Measurements from ENCODE around the gene CFAP20DC. TPM values are rescaled to one million over a fixed set of nuclear protein-coding genes. Genes with fewer than 3 reads are reported as not detected.

Gene CFAP20DC
- total RNA-seq, 1 experiment from 2014 or later: 2.9 TPM

DNA sequence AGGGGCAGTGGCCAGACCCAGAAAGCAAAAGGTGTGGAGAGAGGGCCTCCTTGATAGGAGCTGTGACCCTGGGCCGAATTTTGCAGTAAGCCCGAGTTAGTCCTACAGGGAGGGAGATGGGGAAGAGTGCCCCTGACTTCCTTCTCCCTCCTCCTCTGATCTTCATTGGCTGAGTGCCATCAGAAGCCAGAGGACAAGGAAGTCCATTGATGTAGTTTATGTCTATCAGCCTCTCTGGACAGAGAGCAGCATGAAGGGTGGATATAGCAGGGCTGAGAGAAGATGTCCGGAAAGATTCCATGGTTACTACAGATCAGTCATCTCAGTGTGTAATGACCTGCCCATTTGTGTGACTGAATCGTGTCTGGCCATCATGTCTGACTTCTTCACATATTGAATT is 280.8 kb downstream of the CFAP20DC start:
- Histone ChIP-seq H3K27me3 (ENCODE audit: insufficient read depth, low read length) (no peaks in the 10 kb centered on the region), H3K9me3 (ENCODE audit: control insufficient read depth in 1 of 2, insufficient read depth in 1 of 2, low read depth in 1 of 2, low read length in 2 of 2) (no peaks in the 10 kb centered on the region), H3K36me3 (ENCODE audit: control insufficient read depth in 1 of 2, insufficient read depth in 2 of 2, low read length in 2 of 2) (no peaks in the 10 kb centered on the region), H2AFZ (ENCODE audit: low read depth, low read length, poor library complexity, severe bottlenecking) (no peak overlapping the region), H3K9ac (ENCODE audit: low read length) (no peak overlapping the region), H3K4me3 (replicated peaks in 1 of 2; ENCODE audit: low read depth in 1 of 2, low read length in 2 of 2) (no peak overlapping the region), H3K9me2 (ENCODE audit: insufficient read depth) (no peaks in the 10 kb centered on the region), H3K79me2 (ENCODE audit: insufficient read depth, low read length) (no peaks in the 10 kb centered on the region), H4K20me1 (ENCODE audit: insufficient read depth) (no peaks in the 10 kb centered on the region), H3K27ac (ENCODE audit: low read depth, low read length) (no peak overlapping the region), H3K4me1 (ENCODE audit: control insufficient read depth in 1 of 2, insufficient read depth in 2 of 2, low read length in 2 of 2) (no peaks in the 10 kb centered on the region), H3K4me2 (ENCODE audit: low read length) (no peak overlapping the region)
- POLR2A ChIA-PET: no interaction called here
- RAD21 ChIA-PET (ENCODE audit: low non-redundant PET in 1 of 2, low total read pairs in 2 of 2, uncharacterized antibody in 2 of 2, unreplicated experiment in 2 of 2): no interaction called here
- TF ChIP-seq YY1 (IDR thresholded peaks at IDR 0.05; ENCODE audit: extremely low read depth, insufficient replicate concordance, low read depth, low read length) (no peak), POLR2A (IDR thresholded peaks at IDR 0.05; ENCODE audit: borderline replicate concordance, extremely low read depth, insufficient read depth, insufficient read length) (no peak), JUND (IDR thresholded peaks at IDR 0.05) (no peak), CBX3 (IDR thresholded peaks at IDR 0.05; ENCODE audit: low read depth) (no peak), TCF7L2 (IDR thresholded peaks at IDR 0.05; ENCODE audit: borderline replicate concordance, extremely low read depth, insufficient read depth, insufficient read length) (no peak), ZFX (IDR thresholded peaks at IDR 0.05) (no peak), RAD21 (IDR thresholded peaks at IDR 0.05; ENCODE audit: low read depth) (no peak), EZH2phosphoT487 (IDR thresholded peaks at IDR 0.05; ENCODE audit: borderline replicate concordance) (no peak), SIN3A (IDR thresholded peaks at IDR 0.05; ENCODE audit: low read depth) (no peak), EGR1 (IDR thresholded peaks at IDR 0.05; ENCODE audit: low read depth) (no peak), FOSL1 (IDR thresholded peaks at IDR 0.05; ENCODE audit: low read depth) (no peak), EZH2 (IDR thresholded peaks at IDR 0.05) (no peak), CEBPB (IDR thresholded peaks at IDR 0.05; ENCODE audit: low read depth) (no peak), SRF (IDR thresholded peaks at IDR 0.05; ENCODE audit: low read depth) (no peak)
- TF ChIP-seq, protein P1, sequence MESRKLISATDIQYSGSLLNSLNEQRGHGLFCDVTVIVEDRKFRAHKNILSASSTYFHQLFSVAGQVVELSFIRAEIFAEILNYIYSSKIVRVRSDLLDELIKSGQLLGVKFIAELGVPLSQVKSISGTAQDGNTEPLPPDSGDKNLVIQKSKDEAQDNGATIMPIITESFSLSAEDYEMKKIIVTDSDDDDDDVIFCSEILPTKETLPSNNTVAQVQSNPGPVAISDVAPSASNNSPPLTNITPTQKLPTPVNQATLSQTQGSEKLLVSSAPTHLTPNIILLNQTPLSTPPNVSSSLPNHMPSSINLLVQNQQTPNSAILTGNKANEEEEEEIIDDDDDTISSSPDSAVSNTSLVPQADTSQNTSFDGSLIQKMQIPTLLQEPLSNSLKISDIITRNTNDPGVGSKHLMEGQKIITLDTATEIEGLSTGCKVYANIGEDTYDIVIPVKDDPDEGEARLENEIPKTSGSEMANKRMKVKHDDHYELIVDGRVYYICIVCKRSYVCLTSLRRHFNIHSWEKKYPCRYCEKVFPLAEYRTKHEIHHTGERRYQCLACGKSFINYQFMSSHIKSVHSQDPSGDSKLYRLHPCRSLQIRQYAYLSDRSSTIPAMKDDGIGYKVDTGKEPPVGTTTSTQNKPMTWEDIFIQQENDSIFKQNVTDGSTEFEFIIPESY (IDR thresholded peaks at IDR 0.05; ENCODE audit: extremely low read depth, insufficient replicate concordance, low read length): no peak
- TF ChIP-seq, protein P2, sequence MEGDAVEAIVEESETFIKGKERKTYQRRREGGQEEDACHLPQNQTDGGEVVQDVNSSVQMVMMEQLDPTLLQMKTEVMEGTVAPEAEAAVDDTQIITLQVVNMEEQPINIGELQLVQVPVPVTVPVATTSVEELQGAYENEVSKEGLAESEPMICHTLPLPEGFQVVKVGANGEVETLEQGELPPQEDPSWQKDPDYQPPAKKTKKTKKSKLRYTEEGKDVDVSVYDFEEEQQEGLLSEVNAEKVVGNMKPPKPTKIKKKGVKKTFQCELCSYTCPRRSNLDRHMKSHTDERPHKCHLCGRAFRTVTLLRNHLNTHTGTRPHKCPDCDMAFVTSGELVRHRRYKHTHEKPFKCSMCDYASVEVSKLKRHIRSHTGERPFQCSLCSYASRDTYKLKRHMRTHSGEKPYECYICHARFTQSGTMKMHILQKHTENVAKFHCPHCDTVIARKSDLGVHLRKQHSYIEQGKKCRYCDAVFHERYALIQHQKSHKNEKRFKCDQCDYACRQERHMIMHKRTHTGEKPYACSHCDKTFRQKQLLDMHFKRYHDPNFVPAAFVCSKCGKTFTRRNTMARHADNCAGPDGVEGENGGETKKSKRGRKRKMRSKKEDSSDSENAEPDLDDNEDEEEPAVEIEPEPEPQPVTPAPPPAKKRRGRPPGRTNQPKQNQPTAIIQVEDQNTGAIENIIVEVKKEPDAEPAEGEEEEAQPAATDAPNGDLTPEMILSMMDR (IDR thresholded peaks at IDR 0.05 in 2 of 3, conservative IDR thresholded peaks at IDR 0.05 in 1 of 3; ENCODE audit: borderline replicate concordance in 1 of 3, insufficient read depth in 1 of 3, low read depth in 2 of 3, low read length in 2 of 3): no peak
- TF ChIP-seq, protein P3, sequence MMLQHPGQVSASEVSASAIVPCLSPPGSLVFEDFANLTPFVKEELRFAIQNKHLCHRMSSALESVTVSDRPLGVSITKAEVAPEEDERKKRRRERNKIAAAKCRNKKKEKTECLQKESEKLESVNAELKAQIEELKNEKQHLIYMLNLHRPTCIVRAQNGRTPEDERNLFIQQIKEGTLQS (IDR thresholded peaks at IDR 0.05): no peak
- DNase-seq (ENCODE audit: low read depth, low spot score) (no peak), ATAC-seq (no peak)
- CTCF ChIA-PET: no interaction called here
- no TSS peak for BruUV-seq (replicated peaks)
- intact Hi-C loops (cut with micrococcal nuclease): no loop called here

Data from HCT116 (cell line).